Esophagus squamous epithelium (tissue), 5 donors: ENCODE results near the gene MTCH2. TPM values are rescaled to one million over a fixed set of nuclear protein-coding genes. Genes with fewer than 3 reads are reported as not detected.
"Not testable (repeated sequence)": the region's sequence is repeated elsewhere in the genome, so short reads cannot be mapped to it uniquely, and the experiment has no call there.

Experiments
- DNase-seq: peaks from one replicate; lab custom pipeline; 2025; lab: John Stamatoyannopoulos, UW
- H3K27ac ChIP-seq, 4 donors: fragments of 200-600 bp; sonication (generic); one replicate each; pipeline ENCODE4 v1.5.1; 2016 to 2019; ENCODE audit warnings: mild to moderate bottlenecking in 1 of 4
- H3K27me3 ChIP-seq, 4 donors: fragments of 200-600 bp; sonication (generic); 1 replicate in 3 of 4; 2 replicates in 1 of 4; pipeline versions ENCODE4 v1.5.1 to v1.6.0; 2017 to 2021; ENCODE audit warnings: antibody characterized with exemption in 1 of 4
- H3K36me3 ChIP-seq, 3 donors: fragments of 200-600 bp; sonication (generic); one replicate each; pipeline ENCODE4 v1.5.1; 2016 to 2019
- H3K4me1 ChIP-seq, 3 donors: fragments of 200-600 bp; sonication (generic); one replicate each; pipeline ENCODE4 v1.5.1; 2017 to 2019
- H3K4me3 ChIP-seq, 4 donors: fragments of 200-600 bp; sonication (generic); 1 replicate in 3 of 4; 2 replicates in 1 of 4; pipeline ENCODE4 v1.5.1; 2016 to 2019; ENCODE audit warnings: mild to moderate bottlenecking in 2 of 4, moderate library complexity in 1 of 4
- H3K9me3 ChIP-seq, 3 donors: fragments of 200-600 bp; sonication (generic); one replicate each; pipeline ENCODE4 v1.5.1; 2016 to 2019
- POLR2A ChIP-seq, 4 donors: fragments of 450-650 bp; IDR thresholded peaks; one replicate each; pipeline ENCODE4 v1.6.1; 2017; ENCODE audit warnings: antibody characterized with exemption in 4 of 4, mild to moderate bottlenecking in 4 of 4, moderate library complexity in 3 of 4
- WGBS, 2 donors: methylation state at CpG; one replicate each; pipeline ENCODE4 v1.1.5; 2018; 5-methylcytosine and 5-hydroxymethylcytosine counted together
- intact Hi-C: fragments of 100-400 bp; cut with DNase I; formaldehyde crosslinking; loops from one replicate; pipeline ENCODE4 v1.15.0; 2022
- total RNA-seq, 4 donors: library from RNA; depleted of rRNA; stranded (reverse); fragments of >200 nt; gene quantifications; one replicate each; pipeline ENCODE4 v1.1.0, GENCODE V29; 2016
- TF ChIP-seq, protein P1 (sequence below), 6 experiments: fragments of 450-650 bp in 4 of 6; fragments of 200-600 bp in 2 of 6; sonication (generic) in 2 of 6; IDR thresholded peaks; one replicate each; pipeline ENCODE4 v1.5.1; 2016 to 2019; ENCODE audit warnings: antibody characterized with exemption in 6 of 6, mild to moderate bottlenecking in 4 of 6, moderate library complexity in 4 of 6
- donor health status: DM: yes; HTN: yes; CAD: no.

Gene MTCH2
- total RNA-seq, 4 donors from 2014 or later, result 44.5 to 67.2 (median 53.9) TPM

GRCh38 chr11:47667555-47667954, 25.2 kb upstream of the MTCH2 start:
- TF ChIP-seq POLR2A (IDR thresholded peaks at IDR 0.05), result no peak
- TF ChIP-seq, protein P1, sequence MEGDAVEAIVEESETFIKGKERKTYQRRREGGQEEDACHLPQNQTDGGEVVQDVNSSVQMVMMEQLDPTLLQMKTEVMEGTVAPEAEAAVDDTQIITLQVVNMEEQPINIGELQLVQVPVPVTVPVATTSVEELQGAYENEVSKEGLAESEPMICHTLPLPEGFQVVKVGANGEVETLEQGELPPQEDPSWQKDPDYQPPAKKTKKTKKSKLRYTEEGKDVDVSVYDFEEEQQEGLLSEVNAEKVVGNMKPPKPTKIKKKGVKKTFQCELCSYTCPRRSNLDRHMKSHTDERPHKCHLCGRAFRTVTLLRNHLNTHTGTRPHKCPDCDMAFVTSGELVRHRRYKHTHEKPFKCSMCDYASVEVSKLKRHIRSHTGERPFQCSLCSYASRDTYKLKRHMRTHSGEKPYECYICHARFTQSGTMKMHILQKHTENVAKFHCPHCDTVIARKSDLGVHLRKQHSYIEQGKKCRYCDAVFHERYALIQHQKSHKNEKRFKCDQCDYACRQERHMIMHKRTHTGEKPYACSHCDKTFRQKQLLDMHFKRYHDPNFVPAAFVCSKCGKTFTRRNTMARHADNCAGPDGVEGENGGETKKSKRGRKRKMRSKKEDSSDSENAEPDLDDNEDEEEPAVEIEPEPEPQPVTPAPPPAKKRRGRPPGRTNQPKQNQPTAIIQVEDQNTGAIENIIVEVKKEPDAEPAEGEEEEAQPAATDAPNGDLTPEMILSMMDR (IDR thresholded peaks at IDR 0.05), result no peak
- H3K4me3 ChIP-seq, result no peak overlapping the region
- no peaks in the 10 kb centered on the region for H3K36me3 ChIP-seq
- WGBS, 2 donors, result 59 to 89% methylated on average over 2 of the region's 2 CpGs
- intact Hi-C loops, result no loop called here
- H3K27me3 ChIP-seq, result no peaks in the 10 kb centered on the region
- no peaks in the 10 kb centered on the region for H3K4me1 ChIP-seq
- DNase-seq, result no peak
- no peaks in the 10 kb centered on the region for H3K9me3 ChIP-seq
- no peak overlapping the region for H3K27ac ChIP-seq

- Histone ChIP-seq H3K4me3 (no peak overlapping the region), H3K36me3 (no peaks in the 10 kb centered on the region), H3K27ac (no peak overlapping the region), H3K27me3 (no peaks in the 10 kb centered on the region), H3K4me1 (no peaks in the 10 kb centered on the region), H3K9me3 (no peaks in the 10 kb centered on the region)
- no peak for DNase-seq
- intact Hi-C loops, result no loop called here
- WGBS, 2 donors, result 84 to 91% methylated on average over 4 of the region's 4 CpGs
- TF ChIP-seq, protein P1 (IDR thresholded peaks at IDR 0.05), result no peak
- TF ChIP-seq POLR2A (IDR thresholded peaks at IDR 0.05), result no peak
Measured at GRCh38 chr11:47667135-47667534, 24.8 kb upstream of the MTCH2 start.

- H3K9me3 ChIP-seq, H3K27ac ChIP-seq, intact Hi-C loops, H3K27me3 ChIP-seq, H3K36me3 ChIP-seq, DNase-seq, H3K4me3 ChIP-seq, H3K4me1 ChIP-seq: not testable (repeated sequence)
- WGBS, 2 donors, result 74 to 78% methylated on average over 4 of the region's 4 CpGs
Measured at GRCh38 chr11:47664936-47665335, 22.6 kb upstream of the MTCH2 start.

DNA sequence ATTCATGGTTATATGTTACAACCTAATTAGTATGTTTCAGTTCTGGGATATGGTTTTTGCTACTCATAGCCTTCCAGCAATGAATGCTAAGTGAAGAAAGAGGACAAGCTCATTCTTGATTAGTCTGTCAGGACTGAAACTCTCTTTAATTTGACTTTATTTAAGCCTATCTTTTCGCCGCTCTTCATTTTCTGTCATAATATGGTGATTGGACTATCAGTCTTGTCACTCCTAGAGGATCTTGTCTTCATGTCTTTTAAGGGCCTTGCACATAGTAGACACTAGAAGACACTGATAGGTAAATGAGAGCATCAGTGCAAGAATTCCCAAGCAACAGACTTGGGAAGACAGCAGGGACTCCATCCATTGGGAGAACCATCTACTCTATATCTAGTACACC, 18.9 kb upstream of the MTCH2 start:
- Histone ChIP-seq H3K36me3 (no peaks in the 10 kb centered on the region), H3K27me3 (no peaks in the 10 kb centered on the region), H3K27ac (no peak overlapping the region), H3K4me3 (no peak overlapping the region), H3K4me1 (no peaks in the 10 kb centered on the region), H3K9me3 (no peaks in the 10 kb centered on the region)
- 90 to 96% methylated on average over 2 of the region's 2 CpGs for WGBS, 2 donors
- TF ChIP-seq POLR2A (IDR thresholded peaks at IDR 0.05), result no peak
- TF ChIP-seq, protein P1 (IDR thresholded peaks at IDR 0.05), result no peak
- intact Hi-C loops, result no loop called here
- DNase-seq, result no peak

DNA sequence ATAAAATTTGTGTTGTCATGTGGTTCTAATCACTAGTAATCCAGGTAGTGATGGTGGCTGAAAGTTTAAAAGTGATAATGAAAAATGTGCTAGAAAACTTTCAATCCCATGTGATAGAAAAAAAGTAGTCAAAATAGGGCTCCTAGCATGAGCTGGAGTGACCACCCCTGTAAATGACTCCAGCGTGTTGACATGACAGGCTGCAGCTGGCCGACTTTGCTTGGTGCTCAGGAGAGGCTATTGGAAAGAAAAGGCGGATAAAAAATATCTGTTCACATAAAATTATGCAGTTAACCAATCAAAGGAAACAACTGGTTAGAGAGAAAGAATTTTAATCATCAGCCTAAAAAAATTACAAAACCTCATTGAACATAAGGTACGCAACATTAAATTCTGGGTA, 16.9 kb upstream of the MTCH2 start:
- TF ChIP-seq, protein P1 (IDR thresholded peaks at IDR 0.05), result no peak
- no peak for TF ChIP-seq POLR2A (IDR thresholded peaks at IDR 0.05)
- no peak overlapping the region for H3K4me3 ChIP-seq
- no peak for DNase-seq
- no peaks in the 10 kb centered on the region for H3K9me3 ChIP-seq
- no peaks in the 10 kb centered on the region for H3K4me1 ChIP-seq
- no peaks in the 10 kb centered on the region for H3K36me3 ChIP-seq
- no peaks in the 10 kb centered on the region for H3K27me3 ChIP-seq
- 73 to 81% methylated on average over 4 of the region's 4 CpGs for WGBS, 2 donors
- H3K27ac ChIP-seq, result no peak overlapping the region
- intact Hi-C loops, result no loop called here

GRCh38 chr11:47656260-47656885, 14.0 kb upstream of the MTCH2 start:
- Histone ChIP-seq H3K9me3 (peaks cover 0 to 4% (median 0%) of the 10 kb centered on the region in 3 donors), H3K4me3 (no peak overlapping the region), H3K36me3 (no peaks in the 10 kb centered on the region), H3K4me1 (no peaks in the 10 kb centered on the region), H3K27ac (no peak overlapping the region), H3K27me3 (no peaks in the 10 kb centered on the region)
- 61 to 69% methylated on average over 6 of the region's 6 CpGs for WGBS, 2 donors
- DNase-seq, result no peak
- intact Hi-C loops, result no loop called here
- TF ChIP-seq, protein P1 (IDR thresholded peaks at IDR 0.05), result no peak
